GM19372 (cell line): ENCODE data around the gene CHMP1A.
"Not testable (repeated sequence)": the region's sequence is repeated elsewhere in the genome, so short reads cannot be mapped to it uniquely, and the experiment has no call there.

Source experiments
- ATAC-seq: cut with Tn5 transposase; IDR thresholded peaks from one replicate; pipeline ENCODE4 v1.9.1; 2021; ENCODE audit warnings: mild to moderate bottlenecking, low read depth, moderate library complexity; ENCODE audit not compliant: unreplicated experiment

CHMP1A gene

GRCh38 chr16:89657442-89658220, at the start of gene CHMP1A, which contains the start of gene SPATA33:
TSS of gene CHMP1A (minus strand) at chr16:89657708. CDS start at chr16:89657588, 120 bp downstream.
TSS of gene SPATA33 (plus strand) at chr16:89657836. CDS start at chr16:89657912, 76 bp downstream.
- peak; percentile 92 for ATAC-seq

GRCh38 chr16:89706518-89707260, 49.2 kb upstream of the CHMP1A start:
- no peak for ATAC-seq

GRCh38 chr16:89705006-89705405, 47.5 kb upstream of the CHMP1A start:
- ATAC-seq = no peak

DNA sequence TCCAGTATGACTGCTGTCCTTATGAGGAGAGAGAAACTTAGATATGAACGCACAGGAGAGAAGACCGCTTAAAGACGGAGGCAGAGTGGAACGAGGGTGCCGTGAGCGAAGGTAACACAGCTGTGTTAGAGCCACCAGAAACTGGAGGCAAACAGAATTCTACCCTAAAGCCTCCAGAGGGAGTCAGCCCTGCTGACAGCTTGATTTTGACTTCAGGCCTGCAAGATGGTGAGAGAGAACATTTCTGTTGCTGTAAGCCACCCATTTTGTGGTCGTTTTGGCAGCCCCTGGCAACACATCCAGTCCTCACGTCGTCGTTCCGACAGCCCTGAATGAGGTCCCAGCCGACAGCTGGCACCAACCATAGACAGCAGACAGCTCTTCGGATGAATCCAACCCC, 46.8 kb upstream of the CHMP1A start:
- ATAC-seq = no peak

DNA sequence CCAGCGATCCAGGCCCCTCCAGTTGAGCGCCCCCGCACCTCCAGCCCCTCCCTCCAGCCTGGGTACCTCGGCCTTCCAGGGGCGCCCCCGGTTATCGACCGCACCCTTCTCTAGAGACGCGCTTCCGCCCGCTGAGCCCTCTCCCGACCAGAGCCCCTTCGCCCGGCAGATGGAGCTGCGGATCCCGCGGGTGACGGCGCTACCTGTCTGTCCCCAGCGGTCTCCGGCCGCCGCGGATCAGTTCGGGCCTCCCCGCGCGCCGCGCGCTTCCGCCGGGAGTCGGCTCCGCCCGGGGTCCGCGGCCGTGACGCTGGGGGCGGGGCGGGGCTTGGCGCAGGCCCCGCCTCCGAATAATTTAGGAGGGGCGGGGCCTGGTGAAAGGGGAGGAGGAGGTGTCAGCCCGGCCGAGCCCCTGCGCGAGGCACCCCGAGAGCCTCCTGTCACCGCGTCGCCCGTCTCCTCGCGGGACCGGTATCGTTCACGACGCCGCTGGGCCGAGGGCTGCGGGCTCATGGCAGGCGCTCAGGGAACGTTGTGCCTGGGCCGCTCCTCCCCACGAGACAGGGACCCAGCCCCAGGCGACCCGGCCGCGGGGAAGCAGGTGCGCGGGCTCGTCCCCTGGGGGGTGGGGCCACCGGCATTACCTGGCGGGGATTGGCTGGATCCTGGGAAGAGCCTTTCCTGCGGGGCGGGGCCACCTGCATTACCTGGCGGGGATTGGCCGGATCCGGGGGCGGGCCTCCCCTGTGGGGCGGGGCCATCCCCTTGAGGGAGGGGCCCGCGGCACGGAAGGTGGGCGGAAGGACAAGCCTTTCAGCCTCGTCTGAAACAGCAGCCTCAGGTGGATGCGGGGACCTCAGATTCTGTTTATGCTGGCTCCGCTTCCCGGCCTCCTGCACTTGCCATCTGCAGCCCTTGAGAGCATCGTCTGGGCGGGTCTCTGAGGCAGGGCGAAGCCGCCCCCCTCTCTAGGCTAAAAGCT, 44.2 kb upstream of the CHMP1A start, which contains the start of gene SPATA2L:
Gene SPATA2L, minus strand, starts transcription at position 281 of the 982 bp plus-strand sequence. CDS start 473 bp downstream, outside the sequence.
- ATAC-seq = peak; percentile 64

GRCh38 chr16:89700649-89701424, 43.3 kb upstream of the CHMP1A start:
- ATAC-seq = no peak

DNA sequence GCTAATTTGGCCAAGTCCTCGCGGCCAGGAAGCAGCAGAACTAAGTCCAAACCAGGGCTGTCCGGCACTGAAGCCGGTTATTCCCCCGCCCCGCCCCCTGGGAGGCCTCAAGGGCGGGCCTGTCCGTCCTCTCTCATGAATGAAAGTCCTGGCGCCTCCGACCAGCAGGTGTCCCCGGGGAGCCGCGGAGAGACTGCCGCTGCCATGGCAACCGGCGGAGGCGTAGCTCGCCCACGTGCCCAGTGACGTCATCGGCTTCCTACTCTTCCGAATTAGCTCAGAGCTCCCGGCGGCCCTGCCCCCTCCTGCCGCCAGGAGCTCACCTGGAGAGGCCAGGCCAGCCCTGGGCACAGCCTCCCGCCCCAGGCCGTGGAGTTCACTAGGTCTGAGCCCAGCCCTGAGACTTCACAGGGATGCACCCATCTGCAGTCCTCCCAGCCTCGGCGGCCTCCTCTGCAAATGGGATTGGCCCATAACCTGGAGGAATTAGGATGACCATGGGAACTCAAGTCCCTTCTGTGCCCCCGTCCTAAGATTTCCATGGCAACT, 42.7 kb upstream of the CHMP1A start:
- ATAC-seq = peak; percentile 41

DNA sequence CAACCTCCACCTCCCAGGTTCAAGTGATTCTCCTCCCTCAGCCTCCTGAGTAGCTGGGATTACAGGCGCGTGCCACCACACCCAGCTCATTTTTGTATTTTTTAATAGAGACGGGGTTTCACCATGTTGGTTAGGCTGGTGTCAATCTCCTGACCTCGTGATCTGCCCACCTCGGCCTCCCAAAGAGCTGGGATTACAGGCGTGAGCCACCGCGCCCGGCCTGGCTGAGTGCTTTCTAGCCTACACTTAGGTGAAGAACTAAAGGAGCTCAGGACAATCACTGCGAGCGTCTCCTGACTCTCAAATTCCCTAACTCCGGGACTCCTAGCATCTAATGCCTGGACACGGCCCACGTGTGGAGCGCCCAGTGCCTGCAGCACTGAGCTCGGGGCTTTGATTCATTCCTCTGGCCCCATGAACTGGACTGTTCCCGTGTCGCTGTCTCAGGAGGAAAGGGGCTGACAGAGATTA, 42.2 kb upstream of the CHMP1A start:
- ATAC-seq = not testable (repeated sequence)

DNA sequence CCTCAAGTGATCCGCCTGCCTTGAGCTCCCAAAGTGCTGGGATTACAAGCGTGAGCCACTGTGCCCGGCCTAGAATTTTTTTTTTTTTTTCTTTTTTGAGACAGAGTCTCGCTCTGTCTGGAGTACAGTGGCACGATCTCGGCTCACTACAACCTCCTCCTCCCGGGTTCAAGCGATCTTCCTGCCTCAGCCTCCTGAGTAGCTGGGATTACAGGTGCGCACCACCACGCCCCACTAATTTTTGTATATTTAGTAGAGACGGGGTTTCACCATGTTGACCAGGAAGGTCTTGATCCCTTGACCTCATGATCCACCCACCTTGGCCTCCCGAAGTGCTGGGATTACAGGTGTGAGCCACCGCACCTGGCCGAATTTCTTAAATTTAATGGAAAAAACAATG, 41.2 kb upstream of the CHMP1A start:
- ATAC-seq = not testable (repeated sequence)

DNA sequence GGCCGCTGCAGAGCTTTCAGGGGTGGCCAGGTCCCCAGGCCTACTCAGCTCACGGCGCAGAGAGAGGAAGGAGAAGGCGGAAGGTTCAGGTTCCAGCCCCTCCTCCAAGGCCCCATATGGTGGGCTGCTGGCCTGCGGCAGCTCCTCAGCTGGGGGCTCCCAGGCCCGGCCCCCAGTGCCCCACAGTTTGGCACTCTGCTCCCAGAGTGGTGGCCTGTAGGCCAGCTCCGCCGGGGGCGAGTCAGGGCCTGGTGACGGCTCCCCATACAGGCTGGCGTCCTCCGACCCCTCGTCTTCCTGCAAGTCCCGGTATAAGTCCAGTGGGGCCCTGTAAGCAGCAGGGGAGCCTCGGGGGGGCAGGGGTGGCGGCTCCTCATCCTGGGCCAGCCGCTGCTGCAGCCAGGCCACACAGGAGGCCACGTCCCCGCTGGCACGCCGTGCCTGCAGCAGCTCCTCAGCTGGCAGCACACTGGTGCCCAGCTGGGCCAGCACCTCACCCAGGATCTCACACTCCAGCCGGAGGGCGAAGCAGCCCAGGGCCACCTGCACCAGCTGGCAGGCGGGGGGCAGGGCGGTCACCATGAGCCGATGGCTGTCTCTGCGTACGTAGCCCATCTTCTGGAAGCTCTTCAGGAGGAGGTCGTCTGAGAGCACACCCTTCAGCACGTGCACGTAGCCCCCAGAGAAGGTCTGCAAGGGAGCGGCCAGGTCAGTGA, 40.3 kb upstream of the CHMP1A start:
- ATAC-seq = no peak

GRCh38 chr16:89697161-89697615, 39.7 kb upstream of the CHMP1A start:
- ATAC-seq = no peak

GRCh38 chr16:89696670-89697128, 39.2 kb upstream of the CHMP1A start:
- no peak for ATAC-seq

DNA sequence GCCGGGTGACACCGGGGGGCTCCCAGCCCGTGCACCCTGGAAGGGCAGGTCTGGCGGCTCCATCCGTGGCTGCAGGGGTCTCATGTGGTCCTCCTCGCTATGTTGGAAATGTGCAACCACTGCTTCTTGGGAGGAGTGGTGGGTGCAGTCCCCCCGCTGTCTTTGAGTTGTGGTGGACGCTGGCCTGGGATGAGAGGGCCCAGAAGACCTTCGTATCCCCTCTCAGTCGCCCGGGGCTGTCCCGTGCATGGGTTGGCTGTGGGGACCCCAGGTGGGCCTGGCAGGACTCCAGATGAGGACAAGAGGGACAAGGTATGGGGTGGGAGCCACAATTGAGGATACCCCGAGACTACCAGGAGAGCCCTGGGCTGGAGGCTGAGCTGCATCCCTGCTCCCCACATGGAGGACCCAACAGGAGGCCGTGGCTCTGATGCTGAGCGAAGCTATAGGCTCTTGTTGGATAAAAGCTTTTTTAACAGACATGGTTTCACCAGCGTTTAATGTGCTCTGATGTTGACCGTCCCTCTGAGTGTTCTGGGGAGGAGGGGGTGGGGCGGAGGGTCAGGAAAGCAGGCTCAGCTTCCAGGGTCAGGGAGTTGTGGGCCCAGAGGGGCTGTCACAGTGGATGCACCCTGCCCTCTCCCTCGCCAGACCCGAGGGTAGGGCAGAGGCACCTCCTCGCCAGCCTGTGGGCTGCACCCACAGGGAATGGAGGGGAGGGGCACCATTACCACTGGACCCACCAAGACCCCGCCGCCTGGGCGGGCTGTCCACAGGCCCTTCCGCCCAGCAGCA, 38.6 kb upstream of the CHMP1A start:
- no peak for ATAC-seq

GRCh38 chr16:89695086-89695874, 37.8 kb upstream of the CHMP1A start:
- ATAC-seq = no peak

GRCh38 chr16:89694784-89695085, 37.2 kb upstream of the CHMP1A start:
- ATAC-seq = not testable (repeated sequence)

- ATAC-seq = no peak
Measured at GRCh38 chr16:89693931-89694783, 36.6 kb upstream of the CHMP1A start.
